HG03196 (cell line): Measurements from ENCODE around the gene RAB38.
A peak's percentile ranks its signal among the peaks of the same experiment; 100 is the strongest.

ENCODE experiments used
- ATAC-seq: cut with Tn5 transposase; IDR thresholded peaks from one replicate; pipeline ENCODE4 v1.9.1; 2021; ENCODE audit not compliant: unreplicated experiment

Gene RAB38

DNA sequence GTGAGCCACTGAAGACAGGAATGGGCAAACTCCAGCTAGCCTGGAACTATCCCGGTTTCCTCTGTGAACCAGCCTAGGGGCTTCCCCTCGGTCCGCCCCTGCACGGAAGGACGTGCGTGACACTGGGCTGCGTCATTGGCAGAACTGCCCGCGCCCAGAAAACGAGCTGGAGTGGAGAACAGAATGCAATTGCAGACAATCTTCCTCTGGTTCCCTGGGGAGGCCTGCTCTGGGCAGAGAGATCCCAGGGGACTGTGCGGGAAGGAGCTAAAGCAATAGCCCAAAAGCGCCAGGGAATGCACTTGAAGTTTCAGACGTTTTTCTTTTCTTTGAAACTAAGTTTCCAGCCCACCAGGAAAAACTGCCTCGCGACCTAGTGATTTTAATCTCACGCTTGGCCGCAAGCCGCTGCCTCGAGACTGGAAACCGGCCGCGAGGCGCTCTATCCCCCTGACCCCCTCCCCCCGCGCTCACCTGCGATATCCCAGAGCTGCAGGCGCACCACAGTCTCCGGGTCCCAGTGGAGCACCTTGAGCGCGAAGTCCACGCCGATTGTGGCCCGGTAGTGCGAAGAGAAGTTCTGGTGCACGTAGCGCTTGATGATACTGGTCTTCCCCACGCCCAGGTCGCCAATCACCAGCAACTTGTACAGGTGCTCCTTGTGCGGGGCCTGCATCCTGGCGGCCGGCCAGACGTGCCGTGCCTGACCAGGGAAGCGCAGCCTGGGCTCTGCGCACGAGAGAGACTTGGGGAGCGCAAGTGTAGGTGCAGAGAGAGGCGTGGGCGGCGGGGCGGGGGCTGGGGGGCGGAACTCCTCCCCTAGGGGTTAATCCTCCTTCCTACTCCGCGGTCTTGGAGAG lies at the start of gene RAB38:
RAB38 (minus strand) TSS at position 735 of the 860 bp plus-strand sequence; CDS start at position 676, 59 bp downstream.
- ATAC-seq = peak; percentile 48

DNA sequence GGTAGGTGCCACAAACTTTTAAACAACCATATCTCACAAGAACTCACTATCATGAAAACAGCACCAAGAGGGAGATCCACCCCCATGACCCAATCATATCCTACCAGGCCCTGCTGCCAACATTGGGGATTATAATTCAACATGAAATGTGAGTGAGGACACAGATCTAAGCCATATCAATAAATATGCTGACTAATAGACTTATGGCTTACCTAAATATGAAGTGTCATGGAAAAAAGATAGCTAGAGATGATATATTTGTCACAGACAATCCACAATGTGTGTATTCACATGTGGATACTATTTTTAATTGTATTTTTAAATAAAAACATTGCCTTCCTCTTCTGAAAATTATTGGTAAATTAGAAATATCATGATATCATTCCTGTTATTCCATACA lies 38.2 kb upstream of the RAB38 start:
- no peak for ATAC-seq

DNA sequence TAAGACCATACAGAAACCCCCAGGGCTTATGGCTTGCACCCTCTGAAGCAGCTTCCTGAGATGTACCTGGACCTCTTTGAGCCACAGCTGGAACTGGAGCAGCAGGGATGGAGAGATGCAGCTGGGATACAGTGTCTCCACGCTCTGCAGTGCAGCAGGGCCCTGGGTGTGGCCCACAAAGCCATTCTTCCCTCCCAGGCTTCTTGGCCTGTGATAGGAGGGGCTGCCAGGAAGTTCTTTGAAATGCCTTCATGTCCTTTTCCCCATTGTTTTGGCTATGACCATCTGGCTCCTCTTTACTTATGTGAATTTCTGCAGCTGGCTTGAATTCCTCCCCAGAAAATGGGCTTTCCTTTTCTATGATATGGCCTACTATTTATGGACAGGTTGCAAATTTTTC lies 37.1 kb upstream of the RAB38 start:
- ATAC-seq = no peak

DNA sequence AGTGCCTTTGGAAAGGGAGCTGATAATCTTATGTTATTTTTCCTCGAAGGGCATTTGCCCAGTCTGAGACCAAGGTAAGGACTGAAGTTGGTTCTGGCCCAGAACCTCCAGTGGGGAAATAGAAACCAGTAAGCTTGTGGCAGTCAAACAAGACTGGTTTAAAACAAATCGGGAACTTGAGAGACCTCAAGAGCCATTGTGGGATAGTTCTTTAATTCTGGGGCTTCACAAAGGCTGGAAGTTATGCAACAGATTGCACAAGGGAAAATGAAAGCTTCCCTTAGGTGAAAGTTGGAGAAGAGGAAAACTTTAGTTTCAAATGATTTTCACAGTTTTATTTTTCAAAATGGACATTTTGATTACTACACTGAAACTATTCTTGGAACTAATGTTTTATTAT lies 33.5 kb upstream of the RAB38 start:
- ATAC-seq = no peak

DNA sequence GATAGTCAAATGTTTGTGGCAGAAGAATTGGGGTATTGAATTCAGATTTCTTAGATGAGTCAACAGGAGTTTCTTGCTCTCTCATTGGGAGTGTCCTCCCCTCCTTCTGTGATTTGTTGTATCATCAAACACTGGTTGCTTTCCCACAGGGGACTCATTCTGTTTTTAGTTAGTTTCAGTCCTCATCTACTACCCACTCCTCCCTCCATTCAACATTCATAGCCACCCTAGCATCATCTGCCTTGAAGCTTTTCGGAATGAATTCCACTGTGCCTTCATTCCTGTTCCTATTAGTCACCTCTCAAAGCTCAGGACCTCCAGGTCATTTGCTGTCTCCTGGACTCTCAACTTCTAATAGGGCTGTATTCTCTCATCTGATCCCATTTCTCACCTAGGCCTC lies 31.5 kb upstream of the RAB38 start:
- peak; percentile 68 for ATAC-seq

DNA sequence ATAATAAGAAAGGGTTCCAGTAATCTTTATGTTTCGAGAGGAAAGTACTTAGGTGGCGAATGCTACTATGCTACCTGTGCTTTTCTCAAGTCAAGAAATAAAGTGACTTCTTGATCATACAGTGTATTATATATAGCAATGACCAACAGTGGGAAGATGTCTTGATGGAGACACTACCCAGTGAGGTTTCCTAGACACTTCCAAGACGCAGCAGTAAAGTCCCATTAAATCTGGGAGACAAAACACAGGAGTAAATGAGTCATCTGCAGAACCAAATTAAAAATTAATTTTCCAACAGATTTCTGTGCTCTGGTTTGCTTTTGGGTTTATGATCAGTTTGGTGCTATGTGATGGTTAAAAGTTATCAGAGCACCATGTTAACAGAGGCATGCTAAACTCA lies 29.1 kb upstream of the RAB38 start:
- ATAC-seq = no peak

DNA sequence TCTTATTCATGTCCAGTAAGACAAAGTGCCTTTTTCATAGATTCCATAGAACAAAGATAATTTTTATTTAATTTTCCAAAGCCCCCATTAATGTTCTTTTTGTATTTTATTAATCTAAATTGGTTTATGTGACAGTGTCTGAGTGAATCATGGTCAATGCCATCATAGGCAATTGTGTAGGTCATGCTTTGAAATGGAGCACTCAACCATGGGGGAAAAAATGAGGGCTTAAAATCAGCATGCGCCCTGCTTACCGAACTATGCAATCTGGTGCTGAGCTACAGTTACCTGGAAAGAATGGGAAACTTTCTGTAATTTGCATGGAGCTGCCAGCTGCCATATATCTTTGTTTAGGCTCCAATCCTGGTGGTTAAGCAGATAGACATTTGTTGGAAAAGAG lies 28.4 kb upstream of the RAB38 start:
- no peak for ATAC-seq

DNA sequence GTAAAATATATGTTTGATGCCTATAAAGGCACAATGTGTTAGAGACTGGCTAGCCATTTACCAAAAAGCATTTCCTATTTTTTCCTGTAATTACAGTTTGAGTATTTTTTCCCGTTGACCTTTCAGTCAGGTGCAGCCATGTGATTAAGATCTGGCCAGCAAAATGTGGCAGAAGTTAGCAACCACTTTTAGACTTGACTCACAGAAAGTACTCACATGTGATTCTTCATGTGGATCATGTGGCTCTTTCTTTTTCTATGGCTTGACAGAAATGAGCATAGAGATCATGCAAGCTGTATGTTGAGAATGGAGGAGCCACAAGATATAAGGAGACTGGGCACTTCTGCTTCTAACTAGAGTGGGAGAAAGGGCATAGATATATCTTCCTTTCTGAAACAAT lies 27.3 kb upstream of the RAB38 start:
- ATAC-seq = no peak

DNA sequence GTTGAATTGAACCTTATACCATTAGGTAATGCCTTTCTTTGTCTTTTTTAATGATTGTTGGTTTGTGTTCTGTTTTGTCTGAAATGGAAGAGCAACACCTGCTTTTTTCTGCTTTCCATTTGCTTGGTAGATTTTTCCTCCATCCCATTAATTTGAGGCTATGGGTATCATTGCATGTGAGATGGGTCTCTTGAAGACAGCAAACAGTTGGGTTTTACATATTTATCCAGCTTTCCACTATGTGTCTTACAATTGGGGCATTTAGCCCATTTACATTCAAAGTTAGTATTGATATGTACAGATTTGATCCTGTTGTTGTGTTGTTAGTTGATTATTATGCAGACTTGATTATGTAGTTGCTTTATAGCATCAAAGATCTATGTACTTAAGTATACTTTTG lies 21.1 kb upstream of the RAB38 start:
- no peak for ATAC-seq

DNA sequence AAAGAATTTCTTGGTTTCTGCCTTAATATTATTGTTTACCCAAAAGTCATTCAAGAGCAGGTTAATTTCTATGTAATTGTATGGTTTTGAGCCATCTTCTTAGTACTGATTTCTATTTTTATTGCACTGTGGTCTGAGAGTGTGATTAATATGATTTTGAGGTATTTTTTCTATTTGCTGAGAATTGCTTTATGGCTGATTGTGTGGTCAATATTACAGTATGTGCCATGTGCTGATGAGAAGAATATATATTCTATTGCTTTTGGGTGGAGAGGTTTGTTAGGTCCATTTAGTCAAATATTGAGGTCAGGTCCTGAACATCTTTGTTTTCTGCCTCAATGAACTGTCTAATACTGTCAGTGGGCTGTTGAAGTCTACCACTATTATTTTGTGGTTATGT lies 20.7 kb upstream of the RAB38 start:
- ATAC-seq = no peak

DNA sequence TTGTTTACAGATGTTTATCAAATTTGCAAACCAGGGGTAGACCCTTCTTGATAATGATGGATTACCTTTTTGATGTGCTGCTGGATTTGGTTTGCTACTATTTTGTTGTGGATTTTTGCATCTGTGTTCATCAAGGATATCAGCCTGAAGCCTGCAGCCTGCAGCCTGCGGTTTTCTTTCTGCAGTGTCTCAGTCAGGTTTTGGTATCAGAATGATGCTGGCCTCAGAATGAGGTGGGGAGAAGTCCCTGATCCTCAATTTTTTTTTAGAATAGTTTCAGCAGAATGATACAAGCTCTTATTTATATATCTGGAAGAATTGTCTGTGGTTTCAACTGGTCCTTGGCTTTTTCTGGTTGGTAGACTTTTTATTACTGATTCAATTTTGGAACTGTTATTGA lies 19.7 kb upstream of the RAB38 start:
- ATAC-seq = no peak

DNA sequence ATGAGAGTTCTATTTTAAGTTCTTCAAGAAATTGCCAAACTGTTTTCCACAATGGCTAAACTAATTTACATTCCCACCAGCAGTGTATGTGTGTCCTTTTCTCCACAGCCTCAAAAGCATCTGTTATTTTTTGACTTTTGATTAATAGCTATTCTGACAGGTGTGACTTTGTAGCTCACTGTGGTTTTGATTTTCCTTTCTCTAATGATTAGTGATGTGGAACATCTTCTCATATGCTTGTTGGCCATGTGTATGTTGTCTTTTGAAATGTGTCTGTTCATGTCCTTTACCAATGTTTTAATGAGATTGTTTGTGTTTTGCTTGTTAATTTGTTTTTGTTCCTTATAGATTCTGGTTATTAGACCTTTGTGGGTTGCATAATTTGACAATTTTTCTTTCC lies 18.0 kb upstream of the RAB38 start:
- ATAC-seq = no peak

DNA sequence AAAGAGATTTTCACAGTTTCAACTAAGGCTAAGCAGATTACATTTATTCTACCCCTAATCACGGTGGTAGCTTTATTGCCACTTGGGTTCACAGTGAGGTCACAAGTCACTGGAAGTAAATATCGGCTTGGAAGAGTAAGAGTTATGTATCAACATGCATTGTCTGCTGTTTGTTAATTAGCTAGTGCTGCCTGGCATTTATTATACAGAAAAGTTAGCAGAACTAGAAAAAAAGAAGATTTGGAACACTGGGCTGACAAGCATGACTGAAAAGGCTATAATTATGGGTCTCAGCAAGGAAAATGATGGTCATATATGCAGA lies 13.7 kb upstream of the RAB38 start:
- no peak for ATAC-seq

DNA sequence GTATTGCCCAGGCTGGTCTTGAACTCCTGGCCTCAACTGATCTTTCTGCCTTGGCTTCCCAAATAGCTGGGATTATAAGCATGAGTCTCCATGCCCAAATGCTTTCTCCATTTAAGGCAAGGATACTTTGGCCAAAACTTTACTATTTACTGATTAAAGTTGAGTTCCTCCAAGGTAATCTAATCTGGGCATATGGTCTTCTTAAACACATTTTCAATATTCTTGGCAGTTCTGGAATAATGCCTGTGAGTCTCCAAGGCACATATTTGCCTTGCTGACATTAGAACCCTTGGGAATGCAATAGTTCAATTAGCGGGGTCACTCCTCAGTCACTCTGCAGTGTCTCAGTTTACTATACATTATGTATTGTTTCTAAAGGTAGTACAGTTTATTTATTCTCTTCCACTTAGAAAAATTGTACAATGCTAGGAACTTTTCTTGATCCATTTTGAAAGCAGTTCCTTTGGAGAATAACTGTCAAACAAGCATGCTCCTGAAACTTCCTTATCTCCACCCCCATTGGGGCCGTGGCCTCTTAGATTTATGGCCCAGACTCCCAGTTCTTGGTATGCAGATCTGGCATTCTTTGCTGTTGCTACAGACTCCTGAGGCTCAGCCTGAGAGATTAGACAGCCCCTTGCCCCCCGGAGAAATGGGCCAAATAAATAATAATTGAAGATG lies 13.1 kb upstream of the RAB38 start:
- ATAC-seq = no peak

DNA sequence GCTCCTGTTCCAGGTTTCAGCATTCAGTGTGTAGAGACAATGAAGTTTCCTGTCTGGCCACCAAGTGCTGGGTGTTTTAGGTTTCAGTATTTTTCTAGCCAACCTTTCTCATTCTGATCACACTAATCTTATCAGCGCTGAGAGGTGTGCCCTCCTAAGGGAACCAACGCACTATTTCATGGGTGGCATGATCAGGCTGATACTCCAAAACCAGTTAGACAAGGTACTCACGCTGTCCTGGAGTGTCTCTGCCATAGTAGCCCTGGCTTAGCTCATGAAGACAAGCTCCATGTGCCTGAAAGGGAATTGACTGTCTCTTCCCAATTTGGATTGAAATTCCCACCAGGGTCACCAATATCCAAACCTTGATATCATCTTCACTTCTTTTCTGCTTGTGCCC lies 8.0 kb upstream of the RAB38 start:
- ATAC-seq = no peak

DNA sequence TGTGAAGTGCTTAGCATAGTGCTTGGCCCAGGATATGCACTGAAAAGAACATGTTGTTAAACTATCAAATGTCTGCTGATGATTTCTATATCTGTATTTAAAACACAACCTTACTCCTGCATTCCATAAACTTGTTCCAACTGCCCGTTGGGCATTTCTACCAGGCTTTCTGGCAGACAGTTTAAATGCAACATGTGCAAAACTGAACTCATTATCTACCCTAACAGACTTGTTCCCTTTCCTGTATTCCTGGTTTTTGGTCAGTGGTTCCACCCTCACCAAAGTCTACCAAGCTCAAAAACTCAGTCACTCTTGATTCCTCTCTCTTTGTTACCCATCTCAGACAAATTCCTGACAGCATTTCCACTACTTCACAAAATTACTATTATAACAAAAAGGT lies 6.5 kb upstream of the RAB38 start:
- ATAC-seq = no peak

DNA sequence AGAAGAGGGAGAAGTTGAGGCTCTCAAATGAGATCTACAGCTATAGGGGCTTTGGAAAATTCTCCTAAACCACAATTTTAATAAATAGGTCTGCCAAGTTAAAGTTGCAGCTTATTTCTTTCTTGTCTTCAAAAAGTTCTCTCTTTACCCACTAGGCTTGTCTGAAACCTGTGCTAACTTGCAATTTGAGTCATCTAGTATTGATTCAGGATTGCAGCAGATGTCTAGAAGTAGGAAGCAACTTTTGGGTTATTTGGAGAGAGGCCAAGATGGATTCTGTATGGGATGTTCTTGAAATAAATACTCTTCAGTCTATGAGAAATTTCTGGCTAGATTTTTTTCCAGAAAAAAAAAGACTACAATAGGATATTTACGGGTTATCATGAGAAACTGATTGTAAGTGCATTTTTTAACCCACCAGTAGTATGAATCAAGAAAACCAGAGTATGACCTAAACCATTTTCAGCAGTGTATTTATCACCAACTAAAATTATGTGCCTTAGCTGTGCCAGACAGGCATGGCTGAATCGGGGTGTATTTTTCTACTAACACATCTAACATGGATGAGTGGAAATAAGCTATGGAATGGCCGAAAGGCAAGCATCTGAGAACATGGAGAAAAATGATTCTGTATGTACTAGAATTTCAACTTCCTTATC lies 4.9 kb upstream of the RAB38 start:
- no peak for ATAC-seq

DNA sequence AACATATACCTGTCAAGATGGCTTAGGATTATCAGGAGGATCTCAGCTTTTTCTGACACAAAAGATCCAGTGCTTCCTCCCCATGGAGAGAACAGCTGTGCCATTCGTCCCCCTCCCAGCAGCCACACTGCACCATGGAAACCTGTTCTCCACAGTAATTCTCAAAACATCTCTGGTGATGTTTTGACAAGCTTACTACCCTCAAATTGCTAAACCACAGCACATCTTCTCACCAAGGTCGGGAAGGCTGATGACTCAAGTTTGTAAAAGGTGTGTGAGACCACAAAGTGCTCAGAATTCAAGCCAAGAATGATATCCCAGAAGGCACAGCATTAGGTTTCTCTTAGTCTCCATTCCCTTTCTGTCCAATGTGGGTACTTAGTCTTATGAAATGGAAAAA lies 3.9 kb upstream of the RAB38 start:
- peak; percentile 66 for ATAC-seq

DNA sequence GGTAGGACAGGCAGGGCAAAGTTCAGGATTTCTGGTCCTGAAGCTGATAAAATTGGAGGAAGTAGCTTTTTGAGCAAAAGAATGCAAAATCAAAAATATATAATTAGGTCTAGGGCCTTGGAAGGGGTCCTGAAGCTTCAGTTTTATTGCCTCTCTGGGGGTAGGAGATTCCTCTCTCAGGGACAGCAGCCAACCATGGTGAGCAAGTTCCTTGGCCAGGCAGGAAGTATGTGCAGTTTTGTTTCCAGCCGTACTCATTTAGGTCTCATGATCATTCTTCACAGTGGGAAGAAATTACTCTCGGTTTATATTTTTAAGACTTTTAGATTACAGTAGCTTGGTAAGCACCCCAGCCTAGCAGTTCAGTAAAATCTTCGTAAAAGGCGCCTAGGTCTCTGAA lies 2.9 kb upstream of the RAB38 start:
- ATAC-seq = no peak

DNA sequence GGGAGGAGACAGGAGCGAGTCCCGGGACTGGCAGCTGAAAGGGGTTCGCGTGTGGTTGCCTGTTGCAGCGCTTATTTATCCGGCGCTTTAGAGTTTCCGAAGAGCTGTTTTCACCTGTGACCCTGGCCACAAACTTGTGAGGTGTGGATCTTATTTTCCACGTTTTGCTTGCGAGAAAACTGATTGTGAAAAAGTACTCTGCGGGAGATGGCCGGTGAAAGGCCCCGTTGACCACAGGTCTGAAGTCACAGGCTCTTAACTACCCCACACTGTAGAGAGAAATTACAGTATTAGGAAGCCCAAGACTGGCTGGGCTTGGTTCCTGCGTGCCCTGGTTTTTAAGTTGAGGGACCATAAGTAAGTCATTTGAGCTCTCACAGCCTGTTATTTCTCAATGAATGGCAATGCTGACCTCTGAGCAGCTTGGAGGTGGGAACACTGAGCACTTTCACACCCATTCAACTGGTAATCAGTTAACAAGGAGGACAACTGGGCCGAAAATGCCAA lies 379 bp upstream of the RAB38 start:
- peak; percentile 24 for ATAC-seq

DNA sequence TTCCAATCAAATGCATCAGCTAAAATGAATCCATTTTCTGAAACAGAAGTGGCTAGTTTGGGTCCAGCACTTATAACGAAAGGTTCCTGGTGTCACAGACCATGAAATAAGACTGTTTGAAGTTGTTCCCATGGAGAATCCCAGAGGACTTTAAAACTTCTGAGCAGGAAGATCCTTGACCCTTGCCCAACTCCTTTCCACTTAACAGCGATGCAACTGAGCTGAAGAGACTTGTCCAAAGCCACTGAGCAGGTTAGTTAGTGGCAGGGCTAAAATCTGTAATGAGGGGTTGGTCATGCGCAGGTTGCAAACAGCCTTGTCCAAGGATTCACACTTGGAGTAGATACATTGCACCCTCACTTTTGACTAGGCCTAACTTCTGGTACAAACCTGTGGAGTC lies 1.3 kb downstream of the RAB38 start:
- no peak for ATAC-seq

DNA sequence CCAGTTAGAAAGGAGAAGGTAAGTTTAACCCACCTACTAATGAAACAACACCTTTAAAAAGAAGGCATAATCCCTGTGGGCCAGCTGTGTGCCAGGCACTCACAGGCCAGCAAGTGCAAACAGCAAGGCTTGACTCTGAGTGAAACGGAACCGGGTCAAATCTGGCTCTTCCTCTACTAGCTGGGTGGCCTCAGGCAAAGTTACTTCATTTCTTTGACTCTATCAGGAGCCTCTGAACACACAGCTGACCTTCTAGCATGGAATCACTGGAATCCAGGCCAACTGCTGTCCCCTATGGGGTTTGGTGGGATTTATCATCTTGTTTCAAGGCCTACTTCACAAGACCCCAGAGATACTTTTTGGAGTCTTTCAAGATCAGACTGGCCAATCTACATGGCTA lies 3.3 kb downstream of the RAB38 start:
- ATAC-seq = no peak
